Astrocyte (in vitro differentiated cells and primary cell): ENCODE data around the gene TRIM9.
"Not testable (repeated sequence)": the region's sequence is repeated elsewhere in the genome, so short reads cannot be mapped to it uniquely, and the experiment has no call there.

Experiments
- CTCF ChIP-seq: IDR thresholded peaks from 2 replicates; pipeline ENCODE4 v1.5.1; 2011; ENCODE audit warnings: low read depth, mild to moderate bottlenecking, inconsistent platforms, low read length, moderate library complexity; ENCODE audit not compliant: insufficient read depth
- EZH2 ChIP-seq: IDR thresholded peaks from 2 replicates; pipeline ENCODE4 v1.6.1; 2012; ENCODE audit warnings: mild to moderate bottlenecking, low read length, inconsistent platforms; ENCODE audit not compliant: insufficient read depth

- TF ChIP-seq EZH2, CTCF: not testable (repeated sequence)
Observed at GRCh38 chr14:50941638-50942037, 153.3 kb downstream of the TRIM9 start.
